H9 (cell line): ENCODE results near the gene SPIN2B. TPM values are rescaled to one million over a fixed set of nuclear protein-coding genes. Genes with fewer than 3 reads are reported as not detected.

ENCODE experiments used
- DNase-seq: peaks from one replicate; pipeline ENCODE4 v3.0.0-alpha.2; 2017
- H2AFZ ChIP-seq: one replicate; pipeline ENCODE4 v1.6.1; 2013; ENCODE audit warnings: mild to moderate bottlenecking, low read length, control low read depth, moderate library complexity
- H2AK5ac ChIP-seq: 2 replicates; pipeline ENCODE4 v1.6.1; 2013; ENCODE audit warnings: low read length, control low read depth, mixed read lengths; ENCODE audit not compliant: insufficient read length
- H2BK120ac ChIP-seq: one replicate; pipeline ENCODE4 v1.6.1; 2013; ENCODE audit warnings: low read depth, mild to moderate bottlenecking, low read length, control low read depth, inconsistent platforms; ENCODE audit not compliant: poor library complexity, severe bottlenecking
- H2BK12ac ChIP-seq: 2 replicates; pipeline ENCODE4 v1.6.1; 2013; ENCODE audit warnings: low read length, control low read depth, mixed read lengths, low read depth; ENCODE audit not compliant: insufficient read length
- H2BK15ac ChIP-seq: 2 replicates; pipeline ENCODE4 v1.6.1; 2013; ENCODE audit warnings: low read depth, low read length, control low read depth
- H2BK20ac ChIP-seq: one replicate; pipeline ENCODE4 v1.6.1; 2013; ENCODE audit warnings: low read depth, mild to moderate bottlenecking, low read length, control low read depth, inconsistent platforms; ENCODE audit not compliant: poor library complexity, severe bottlenecking
- H2BK5ac ChIP-seq: 2 replicates; pipeline ENCODE4 v1.6.1; 2013; ENCODE audit warnings: low read length, control low read depth, mixed read lengths; ENCODE audit not compliant: insufficient read length
- H3K14ac ChIP-seq: 2 replicates; pipeline ENCODE4 v1.6.1; 2013; ENCODE audit warnings: low read length, control low read depth; ENCODE audit not compliant: insufficient read depth
- H3K18ac ChIP-seq: 2 replicates; pipeline ENCODE4 v1.6.1; 2013; ENCODE audit warnings: low read depth, mild to moderate bottlenecking, mixed read lengths, low read length, control low read depth; ENCODE audit not compliant: insufficient read length
- H3K23ac ChIP-seq: 2 replicates; pipeline ENCODE4 v1.6.1; 2013; ENCODE audit warnings: low read length, control low read depth, mixed read lengths, low read depth; ENCODE audit not compliant: insufficient read length
- H3K23me2 ChIP-seq: 2 replicates; pipeline ENCODE4 v1.6.1; 2013; ENCODE audit warnings: low read depth, mild to moderate bottlenecking, mixed read lengths, low read length, control low read depth; ENCODE audit not compliant: insufficient read length, poor library complexity, severe bottlenecking
- H3K27ac ChIP-seq: 2 replicates; pipeline ENCODE4 v1.5.1; 2013; ENCODE audit warnings: low read length, control low read depth, mixed read lengths, low read depth; ENCODE audit not compliant: insufficient read length
- H3K27me3 ChIP-seq: 2 replicates; pipeline ENCODE4 v1.6.1; 2013; ENCODE audit warnings: low read length, control low read depth, inconsistent platforms; ENCODE audit not compliant: insufficient read depth
- H3K4ac ChIP-seq: 2 replicates; pipeline ENCODE4 v1.6.1; 2013; ENCODE audit warnings: low read depth, mild to moderate bottlenecking, control low read depth, inconsistent platforms, low read length, moderate library complexity
- H3K4me1 ChIP-seq: 2 replicates; pipeline ENCODE4 v1.6.1; 2013; ENCODE audit warnings: low read length, control low read depth, inconsistent platforms; ENCODE audit not compliant: insufficient read depth
- H3K4me2 ChIP-seq: 2 replicates; pipeline ENCODE4 v1.6.1; 2013; ENCODE audit warnings: low read length, control low read depth, mixed read lengths; ENCODE audit not compliant: insufficient read length, insufficient read depth
- H3K56ac ChIP-seq: 2 replicates; pipeline ENCODE4 v1.6.1; 2013; ENCODE audit warnings: low read depth, mild to moderate bottlenecking, mixed read lengths, low read length, control low read depth; ENCODE audit not compliant: insufficient read length
- H3K79me1 ChIP-seq: 2 replicates; pipeline ENCODE4 v1.6.1; 2013; ENCODE audit warnings: low read depth, mild to moderate bottlenecking, moderate library complexity, low read length, control low read depth, inconsistent platforms; ENCODE audit not compliant: insufficient read depth, poor library complexity, severe bottlenecking
- H3K79me2 ChIP-seq: 2 replicates; pipeline ENCODE4 v1.6.1; 2013; ENCODE audit warnings: low read length, control low read depth, inconsistent platforms; ENCODE audit not compliant: insufficient read depth
- H3K9ac ChIP-seq: 2 replicates; pipeline ENCODE4 v1.6.1; 2013; ENCODE audit warnings: low read length, control low read depth, mixed read lengths; ENCODE audit not compliant: insufficient read length; ENCODE audit errors: extremely low read depth
- H3K9me3 ChIP-seq: one replicate; pipeline ENCODE4 v1.6.1; 2013; ENCODE audit warnings: low read depth, low read length, inconsistent platforms; ENCODE audit not compliant: control insufficient read depth
- H3T11ph ChIP-seq: one replicate; pipeline ENCODE4 v1.6.1; 2013; ENCODE audit warnings: mild to moderate bottlenecking, low read length, control low read depth, inconsistent platforms
- H4K20me1 ChIP-seq: one replicate; pipeline ENCODE4 v1.6.1; 2013; ENCODE audit not compliant: control insufficient read depth, insufficient read length, insufficient read depth
- H4K5ac ChIP-seq: 2 replicates; pipeline ENCODE4 v1.6.1; 2013; ENCODE audit warnings: low read depth, mild to moderate bottlenecking, mixed read lengths, low read length, control low read depth; ENCODE audit not compliant: insufficient read length
- H4K8ac ChIP-seq: replicated peaks from 2 replicates; pipeline ENCODE4 v1.6.1; 2013; ENCODE audit warnings: low read length, control low read depth, mixed read lengths, low read depth; ENCODE audit not compliant: insufficient read length
- H4K91ac ChIP-seq: 2 replicates; pipeline ENCODE4 v1.6.1; 2013; ENCODE audit warnings: low read depth, mild to moderate bottlenecking, moderate library complexity, mixed read lengths, low read length, control low read depth; ENCODE audit not compliant: insufficient read length
- H3K27ac Mint-ChIP-seq, 3 experiments: 2 replicates in 2 of 3; 3 replicates in 1 of 3; pipeline ENCODE4 v1.8.0; 2020 to 2021; ENCODE audit warnings: mixed read lengths in 3 of 3, mild to moderate bottlenecking in 1 of 3, moderate library complexity in 1 of 3
- H3K27me3 Mint-ChIP-seq: 2 replicates; pipeline ENCODE4 v1.8.0; 2021; ENCODE audit warnings: low read depth, mild to moderate bottlenecking, moderate library complexity, mixed read lengths
- H3K36me3 Mint-ChIP-seq, 3 experiments: 2 replicates in 2 of 3; 3 replicates in 1 of 3; pipeline ENCODE4 v1.8.0; 2020 to 2021; ENCODE audit warnings: low read depth in 3 of 3, mixed read lengths in 3 of 3; ENCODE audit not compliant: insufficient read depth in 1 of 3
- H3K4me1 Mint-ChIP-seq, 2 experiments: 2 replicates each; pipeline ENCODE4 v1.8.0; 2020; ENCODE audit warnings: mixed read lengths in 2 of 2
- H3K4me3 Mint-ChIP-seq, 2 experiments: 2 replicates in 1 of 2; 3 replicates in 1 of 2; pipeline ENCODE4 v1.8.0; 2020 to 2021; ENCODE audit warnings: mild to moderate bottlenecking in 2 of 2, mixed read lengths in 2 of 2, moderate library complexity in 1 of 2
- H3K9me3 Mint-ChIP-seq, 2 experiments: 2 replicates in 1 of 2; 3 replicates in 1 of 2; pipeline ENCODE4 v1.8.0; 2020; ENCODE audit warnings: mild to moderate bottlenecking in 2 of 2, mixed read lengths in 2 of 2, moderate library complexity in 1 of 2
- WGBS: extraction: QIAGEN DNeasy Blood & Tissue Kit; methylation state at CpG from one replicate; pipeline ENCODE4 v1.1.7; 2013; ENCODE audit warnings: missing lambda C conversion rate, low lambda C conversion rate, mixed read lengths; ENCODE audit not compliant: insufficient read length; ENCODE audit errors: extremely low coverage; 5-methylcytosine and 5-hydroxymethylcytosine counted together
- long read RNA-seq: library from polyadenylated mRNA; unstranded; transcript quantifications from one replicate; pipeline ENCODE4 v2.0.0, GENCODE V29; 2020
- total RNA-seq: library from RNA; stranded (reverse); gene quantifications from 2 replicates; pipeline ENCODE4 v1.2.1, GENCODE V29; 2021
- TF ChIP-seq, protein P1 (sequence below): fragments of 200-600 bp; sonication (generic); conservative IDR thresholded peaks from 3 replicates; pipeline ENCODE4 v1.8.0; 2021; ENCODE audit warnings: antibody characterized with exemption, mild to moderate bottlenecking

The SPIN2B gene
- total RNA-seq, result 15.0 and 15.5 TPM in 2 replicates
- long read RNA-seq, transcript SPIN2B-202 (2 exons, 1,258 nt), result major isoform, 14 of 45 reads
- long read RNA-seq, transcript SPIN2B-201 (2 exons, 1,152 nt), result minor isoform, 5 of 45 reads
- long read RNA-seq, partial matches to known transcripts, result 7 of 45 reads
- long read RNA-seq, other reads (novel, unspliced or antisense), result 18 of 45 reads

DNA sequence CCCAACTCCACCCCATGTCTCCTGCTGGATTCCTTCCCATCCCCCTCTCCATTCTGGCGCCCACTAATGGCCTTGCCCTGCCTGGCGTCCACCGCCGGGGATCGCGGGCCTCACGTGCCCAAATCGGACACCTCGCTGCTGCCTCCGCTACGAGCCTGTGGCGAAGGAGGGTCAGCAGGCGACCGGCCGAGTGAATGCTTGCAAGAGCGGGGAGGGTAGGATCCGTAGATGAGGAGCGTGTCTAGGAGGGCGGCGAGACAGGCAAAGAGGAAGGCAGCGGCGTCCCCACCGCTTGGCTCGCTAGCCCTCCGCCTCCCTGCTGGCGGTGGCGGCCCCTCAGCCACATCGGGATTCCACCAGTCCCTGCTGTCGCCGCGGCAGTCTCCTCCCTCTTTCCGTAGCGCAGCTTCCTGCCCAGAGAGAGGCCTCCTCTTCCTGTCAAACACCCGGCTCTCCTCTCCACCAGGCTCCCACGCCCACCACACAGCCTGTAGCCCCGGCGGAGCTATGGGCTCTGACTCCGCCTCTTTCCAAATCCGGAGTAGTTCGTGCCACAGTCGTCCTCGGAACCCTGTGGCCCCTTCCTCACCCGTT is at the start of gene SPIN2B:
TSS of gene SPIN2B (minus strand) at position 387 of the 594 bp plus-strand sequence.
- peak; percentile 95 for DNase-seq
- no peak within 1 kb of the TSS for H2AFZ ChIP-seq
- H2BK5ac ChIP-seq, result no peak within 1 kb of the TSS
- H4K8ac ChIP-seq, result no peak within 1 kb of the TSS
- H4K20me1 ChIP-seq, result no peaks in the 10 kb centered on the region
- H2BK12ac ChIP-seq, result no peak within 1 kb of the TSS
- H3K27ac ChIP-seq, result no peak within 1 kb of the TSS
- H3K27me3 ChIP-seq, result no peaks in the 10 kb centered on the region
- H3K27ac Mint-ChIP-seq, result peak within 1 kb of the TSS; percentile 94 to 98 (median 96)
- H3K23me2 ChIP-seq, result no peaks in the 10 kb centered on the region
- peaks cover 9 to 10% of the 10 kb centered on the region in 2 experiments; a peak in 3 of 4 replicates for H3K4me1 Mint-ChIP-seq
- peaks cover 15 to 34% (median 30%) of the 10 kb centered on the region in 3 experiments for H3K36me3 Mint-ChIP-seq
- no peaks in the 10 kb centered on the region for H3K9me3 ChIP-seq
- no peak within 1 kb of the TSS for H3K23ac ChIP-seq
- H3K4me1 ChIP-seq, result no peaks in the 10 kb centered on the region
- no peak within 1 kb of the TSS for H4K5ac ChIP-seq
- no peak within 1 kb of the TSS for H3T11ph ChIP-seq
- H2BK120ac ChIP-seq, result no peak within 1 kb of the TSS
- peak within 1 kb of the TSS; percentile 28 for H3K9ac ChIP-seq
- peak within 1 kb of the TSS; percentile 84 to 89 for H3K4me3 Mint-ChIP-seq
- H4K91ac ChIP-seq, result no peak within 1 kb of the TSS
- no peak within 1 kb of the TSS for H2AK5ac ChIP-seq
- peaks cover 1% of the 10 kb centered on the region; the same call in 1 of the 2 replicates for H3K27me3 Mint-ChIP-seq
- H3K4ac ChIP-seq, result no peak within 1 kb of the TSS
- no peaks in the 10 kb centered on the region; the same call in 1 of the 2 replicates for H3K79me2 ChIP-seq
- H2BK20ac ChIP-seq, result no peak within 1 kb of the TSS
- TF ChIP-seq, protein P1, sequence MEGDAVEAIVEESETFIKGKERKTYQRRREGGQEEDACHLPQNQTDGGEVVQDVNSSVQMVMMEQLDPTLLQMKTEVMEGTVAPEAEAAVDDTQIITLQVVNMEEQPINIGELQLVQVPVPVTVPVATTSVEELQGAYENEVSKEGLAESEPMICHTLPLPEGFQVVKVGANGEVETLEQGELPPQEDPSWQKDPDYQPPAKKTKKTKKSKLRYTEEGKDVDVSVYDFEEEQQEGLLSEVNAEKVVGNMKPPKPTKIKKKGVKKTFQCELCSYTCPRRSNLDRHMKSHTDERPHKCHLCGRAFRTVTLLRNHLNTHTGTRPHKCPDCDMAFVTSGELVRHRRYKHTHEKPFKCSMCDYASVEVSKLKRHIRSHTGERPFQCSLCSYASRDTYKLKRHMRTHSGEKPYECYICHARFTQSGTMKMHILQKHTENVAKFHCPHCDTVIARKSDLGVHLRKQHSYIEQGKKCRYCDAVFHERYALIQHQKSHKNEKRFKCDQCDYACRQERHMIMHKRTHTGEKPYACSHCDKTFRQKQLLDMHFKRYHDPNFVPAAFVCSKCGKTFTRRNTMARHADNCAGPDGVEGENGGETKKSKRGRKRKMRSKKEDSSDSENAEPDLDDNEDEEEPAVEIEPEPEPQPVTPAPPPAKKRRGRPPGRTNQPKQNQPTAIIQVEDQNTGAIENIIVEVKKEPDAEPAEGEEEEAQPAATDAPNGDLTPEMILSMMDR, result no peak
- H3K79me1 ChIP-seq, result no peaks in the 10 kb centered on the region
- H3K9me3 Mint-ChIP-seq, result peaks cover 59 to 64% of the 10 kb centered on the region in 2 experiments
- no peak within 1 kb of the TSS for H3K56ac ChIP-seq
- peak within 1 kb of the TSS; percentile 90; the same call in 1 of the 2 replicates for H3K14ac ChIP-seq
- no peak within 1 kb of the TSS for H2BK15ac ChIP-seq
- peak within 1 kb of the TSS; percentile 64 for H3K4me2 ChIP-seq
- no CpG with 5 or more reads among the region's 43 CpGs for WGBS
- peak within 1 kb of the TSS; percentile 37 for H3K18ac ChIP-seq
